GM21515 (cell line): ENCODE results near the gene TTC9C.
A peak's percentile ranks its signal among the peaks of the same experiment; 100 is the strongest.
"Not testable (repeated sequence)": the region's sequence is repeated elsewhere in the genome, so short reads cannot be mapped to it uniquely, and the experiment has no call there.

Experiments used
- ATAC-seq: cut with Tn5 transposase; IDR thresholded peaks from one replicate; pipeline ENCODE4 v1.9.1; 2021; ENCODE audit not compliant: unreplicated experiment

The TTC9C gene

DNA sequence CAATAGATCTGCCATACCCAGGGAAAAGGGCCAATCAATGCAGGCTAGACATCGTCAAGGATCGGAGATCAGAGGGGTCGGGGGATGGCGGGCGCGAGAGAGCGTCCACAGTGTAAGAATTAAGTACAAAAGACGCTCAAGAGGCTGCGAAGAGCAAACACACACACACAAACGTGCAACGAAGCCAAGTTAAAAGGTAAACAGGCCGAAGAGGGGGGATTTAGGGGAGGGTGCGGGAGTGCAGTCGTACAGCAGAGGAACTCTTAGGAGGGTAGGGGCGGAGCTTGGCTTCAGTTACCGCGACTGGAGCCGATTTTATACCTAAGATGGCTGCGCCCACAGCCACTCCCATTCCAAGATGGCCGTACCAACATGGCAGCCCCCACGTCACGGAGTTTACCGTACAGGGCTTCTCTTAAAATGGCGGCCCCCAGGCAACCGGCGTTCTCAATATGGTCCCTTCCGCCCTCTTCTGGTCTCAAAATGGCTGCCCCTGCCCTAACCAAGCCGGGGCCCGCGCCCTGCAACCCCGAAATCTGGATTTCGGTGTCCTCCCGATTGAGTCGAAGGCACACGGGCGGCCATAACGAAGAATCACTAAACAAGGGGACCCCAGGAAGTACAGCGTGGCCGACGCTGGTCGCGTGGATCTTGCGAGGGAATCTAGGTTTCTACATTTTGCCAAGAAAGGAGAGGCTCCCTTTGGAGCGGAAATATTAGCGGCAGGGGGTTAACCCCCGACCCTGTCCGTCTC, 18.9 kb upstream of the TTC9C start:
- ATAC-seq: peak; percentile 62

DNA sequence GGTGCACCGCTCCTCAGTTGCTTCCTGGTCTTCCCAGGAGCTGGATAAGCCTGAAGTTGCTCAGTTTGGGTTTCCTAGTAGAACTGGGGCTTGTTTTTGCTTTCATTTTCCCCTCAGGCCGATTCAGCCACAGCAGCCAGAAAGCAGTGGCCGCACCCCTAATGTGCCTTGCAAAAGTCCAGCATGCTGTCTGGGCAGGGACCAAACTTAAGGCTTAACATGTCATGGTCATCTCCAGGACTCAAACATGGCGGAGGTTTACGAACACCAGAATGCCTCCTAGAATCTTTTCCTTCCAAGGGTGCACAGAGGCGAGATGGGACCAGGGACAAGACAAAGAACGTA, 18.3 kb upstream of the TTC9C start:
- peak; percentile 4 for ATAC-seq

GRCh38 chr11:62712276-62712812, 15.9 kb upstream of the TTC9C start:
- ATAC-seq: no peak

DNA sequence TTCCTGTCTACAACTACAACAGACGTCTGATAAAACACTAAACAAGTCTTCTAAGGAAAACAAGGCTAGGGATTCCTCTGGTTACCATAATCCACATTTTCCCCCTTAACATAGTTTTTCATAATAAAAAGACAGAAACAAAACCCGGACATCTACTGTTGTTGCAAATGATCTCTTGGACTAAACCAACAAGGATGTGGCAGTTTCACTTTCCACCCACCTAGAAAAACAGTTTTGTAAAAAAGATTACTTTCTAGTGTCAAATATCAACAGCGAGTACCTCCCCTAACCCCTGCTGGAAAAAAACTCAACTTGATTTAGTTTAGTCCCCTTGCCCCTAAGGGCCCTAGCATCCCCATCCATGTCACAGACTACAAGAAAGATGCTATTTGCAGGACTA, 15.4 kb upstream of the TTC9C start:
- no peak for ATAC-seq

DNA sequence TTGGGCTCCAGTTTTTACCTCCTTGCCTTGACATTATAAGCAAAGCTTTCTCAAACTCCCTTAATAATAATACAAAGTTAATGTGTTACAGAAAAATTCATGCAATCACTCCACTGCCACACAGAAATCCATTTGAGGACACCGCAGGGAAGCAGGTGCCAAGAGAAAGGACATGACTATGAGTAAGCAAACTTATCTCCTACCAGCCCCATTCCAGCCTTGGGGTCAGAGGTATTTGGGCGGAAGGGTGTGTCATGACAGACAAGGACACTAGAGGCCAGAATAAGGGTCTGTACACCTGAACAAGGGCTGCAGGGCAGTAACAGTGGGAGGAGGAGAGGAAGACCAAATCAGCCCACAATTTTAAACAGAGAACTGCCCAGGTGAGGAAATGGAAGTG, 14.9 kb upstream of the TTC9C start:
- no peak for ATAC-seq

DNA sequence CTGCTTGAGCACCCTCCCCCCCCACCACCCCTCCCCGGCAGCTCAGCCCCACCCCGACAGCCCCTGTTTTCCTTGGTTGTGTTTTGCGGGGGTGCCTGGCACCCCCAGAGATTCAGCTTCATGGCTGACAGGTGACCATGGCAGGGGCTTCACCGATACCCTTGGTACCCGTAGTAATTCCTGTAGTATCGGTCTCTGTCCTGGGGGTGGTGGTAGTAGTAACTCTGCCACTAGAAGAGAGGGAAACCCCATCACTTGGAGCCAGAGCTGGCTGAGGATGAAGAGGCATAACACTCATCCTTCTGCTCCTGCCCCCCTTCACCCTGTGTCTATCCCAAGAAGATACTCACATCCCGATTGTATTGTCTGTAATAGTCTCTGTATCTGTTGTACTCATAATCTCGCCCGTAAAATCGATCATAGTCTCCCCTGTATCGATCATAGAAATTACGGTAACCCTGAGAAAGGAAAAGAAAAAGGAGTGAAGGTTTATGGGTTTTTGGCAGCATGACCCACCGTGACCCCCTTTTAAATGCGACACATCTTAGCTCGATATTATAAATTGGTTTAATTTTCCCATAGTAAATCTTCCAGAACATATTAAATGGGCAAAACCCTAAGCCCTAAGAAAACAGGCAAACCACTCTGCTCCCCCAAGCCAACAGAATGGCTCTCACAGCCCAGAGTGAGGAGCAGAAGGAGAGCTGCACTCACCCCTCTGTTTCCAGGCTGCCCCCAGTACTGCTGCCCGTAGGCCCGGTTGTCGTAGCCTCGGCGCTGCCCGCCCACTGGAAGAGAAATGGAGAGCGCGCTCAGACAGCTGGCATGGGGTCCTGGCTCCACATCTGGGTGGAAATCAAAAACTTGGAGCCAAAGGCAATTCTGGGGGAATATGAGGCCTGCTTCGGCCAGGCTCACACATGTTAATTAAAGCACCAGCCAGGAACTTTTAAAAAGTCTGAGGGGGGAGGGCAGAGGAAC, 12.8 kb upstream of the TTC9C start:
- ATAC-seq: no peak

DNA sequence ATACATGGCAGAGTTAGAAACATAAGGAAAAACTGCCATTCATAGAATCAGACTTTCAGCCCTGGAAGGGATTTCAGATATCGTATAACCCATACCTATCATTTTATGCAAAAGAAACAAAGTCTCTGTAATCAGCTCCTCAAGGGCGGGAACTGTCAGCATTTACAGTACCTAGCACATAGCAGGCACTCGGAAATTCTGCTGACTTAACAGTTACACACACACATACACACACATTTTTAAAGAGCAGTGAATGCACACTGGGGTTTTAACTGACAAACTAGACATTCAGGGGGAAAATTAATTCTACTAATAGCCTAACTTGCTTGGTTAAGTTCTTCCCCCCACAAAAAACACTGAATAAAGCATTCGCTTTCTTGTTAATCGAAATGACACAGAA, 12.1 kb upstream of the TTC9C start:
- ATAC-seq: no peak

DNA sequence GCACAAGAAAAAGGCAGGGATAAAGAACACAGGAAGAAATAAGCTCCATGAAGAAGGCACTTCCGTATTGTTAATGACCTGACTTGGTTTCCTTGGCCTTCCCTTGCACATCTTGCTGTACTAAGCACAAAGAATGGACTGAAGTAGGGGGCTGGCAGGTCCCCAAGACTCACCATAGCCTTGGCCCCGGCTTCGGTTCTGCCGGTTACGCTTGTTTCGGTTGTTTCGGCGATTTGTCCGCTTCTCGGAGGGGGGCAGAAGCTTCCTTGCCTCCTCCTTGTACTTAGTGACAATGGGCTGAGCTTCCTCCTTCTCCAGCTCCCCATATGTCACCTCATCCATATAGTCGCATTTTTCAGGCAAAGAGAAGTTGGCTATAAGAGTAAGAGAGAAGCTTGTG, 11.5 kb upstream of the TTC9C start:
- no peak for ATAC-seq

- ATAC-seq: no peak
These were observed 8.8 kb upstream of the TTC9C start for GRCh38 chr11:62719302-62719978.

GRCh38 chr11:62721994-62722393, 6.3 kb upstream of the TTC9C start:
- ATAC-seq: no peak

DNA sequence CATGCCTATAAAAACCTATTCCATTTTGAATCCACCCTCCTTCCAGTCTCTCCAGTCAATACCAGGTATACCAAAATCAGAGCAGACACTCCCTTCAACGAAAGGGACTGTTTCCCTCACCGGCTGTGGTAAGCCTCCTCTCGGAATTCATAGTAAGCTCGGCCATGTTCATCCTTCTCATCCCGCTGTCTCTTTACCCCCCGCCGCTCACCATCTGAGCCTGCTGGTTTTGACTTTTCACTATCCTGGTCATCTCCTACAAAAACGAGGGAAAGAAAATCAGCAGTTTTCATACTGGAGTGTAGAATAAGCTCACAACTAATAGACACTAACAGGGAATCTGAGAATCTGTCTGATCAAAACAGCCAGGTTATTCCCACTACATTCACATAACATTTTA, 4.1 kb upstream of the TTC9C start:
- ATAC-seq: no peak

GRCh38 chr11:62725646-62726045, 2.6 kb upstream of the TTC9C start:
- no peak for ATAC-seq

GRCh38 chr11:62726156-62726914, 2.0 kb upstream of the TTC9C start:
- no peak for ATAC-seq

- no peak for ATAC-seq
These were observed 1.4 kb upstream of the TTC9C start for GRCh38 chr11:62726915-62727164.

GRCh38 chr11:62727165-62727871, 968 bp upstream of the TTC9C start, which contains the start of gene HNRNPUL2:
Gene HNRNPUL2, minus strand, starts transcription at chr11:62727457. Its CDS starts 301 bp downstream, at chr11:62727156.
- peak; percentile 70 for ATAC-seq

GRCh38 chr11:62727872-62728170, 465 bp upstream of the TTC9C start:
- ATAC-seq: peak; percentile 48

GRCh38 chr11:62730076-62730475, 1.8 kb downstream of the TTC9C start:
- not testable (repeated sequence) for ATAC-seq

DNA sequence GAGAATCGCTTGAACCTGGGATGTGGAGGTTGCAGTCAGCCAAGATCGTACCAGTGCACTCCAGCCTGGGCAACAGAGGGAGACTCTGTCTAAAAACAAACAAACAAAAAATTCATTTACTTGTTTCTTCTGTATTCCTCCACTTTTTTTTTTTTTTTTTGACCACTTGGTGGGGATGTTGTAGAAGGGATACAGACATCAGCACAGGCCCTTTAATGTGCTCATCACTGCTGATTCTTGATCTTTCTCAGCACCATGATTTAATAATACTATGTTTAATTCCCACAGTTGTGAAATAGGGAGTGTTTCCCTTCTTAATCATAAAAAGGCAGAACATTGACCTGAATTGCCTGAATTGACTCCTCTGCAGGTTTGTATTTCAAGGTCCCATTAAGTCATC, 4.5 kb downstream of the TTC9C start:
- no peak for ATAC-seq

- ATAC-seq: no peak
These were observed 8.9 kb downstream of the TTC9C start for GRCh38 chr11:62737196-62737595.

DNA sequence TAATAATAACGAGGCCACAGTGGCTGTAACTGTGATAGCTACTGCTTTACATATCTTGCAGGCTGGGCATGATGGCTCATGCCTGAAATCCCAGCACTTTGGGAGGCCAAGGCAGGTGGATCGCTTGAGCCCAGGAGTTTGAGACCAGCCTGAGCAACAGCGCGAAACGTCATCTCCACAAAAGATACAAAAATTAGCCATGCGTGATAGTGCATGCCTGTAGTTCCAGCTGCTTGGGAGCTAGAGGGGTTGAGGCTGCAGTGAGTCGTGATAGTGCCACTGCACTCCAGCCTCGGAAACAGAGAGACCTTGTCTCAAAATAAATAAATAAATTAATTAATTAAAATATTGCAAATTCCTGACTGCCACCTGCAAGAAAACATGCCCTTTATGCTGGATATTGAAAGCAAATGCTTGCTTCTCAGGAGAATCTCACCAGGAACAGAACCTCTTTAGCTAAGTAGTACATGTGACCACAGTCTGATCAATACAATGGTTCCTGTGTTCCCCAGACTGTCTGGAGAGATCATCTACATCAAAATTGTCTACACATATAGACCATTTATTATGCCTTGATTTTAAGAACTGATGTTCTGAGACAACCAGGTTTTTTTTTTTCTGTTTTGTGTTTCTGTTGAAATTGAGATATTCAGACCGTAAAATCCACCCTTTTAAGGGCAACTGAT, 19.3 kb downstream of the TTC9C start:
- no peak for ATAC-seq
